Measurements from ENCODE around the gene FCER1G.

The FCER1G gene

GRCh38 chr1:161201836-161202712 is 13.0 kb upstream of the FCER1G start, which contains the start of gene NDUFS2 (continued):
- TF ChIP-seq, protein P1, sequence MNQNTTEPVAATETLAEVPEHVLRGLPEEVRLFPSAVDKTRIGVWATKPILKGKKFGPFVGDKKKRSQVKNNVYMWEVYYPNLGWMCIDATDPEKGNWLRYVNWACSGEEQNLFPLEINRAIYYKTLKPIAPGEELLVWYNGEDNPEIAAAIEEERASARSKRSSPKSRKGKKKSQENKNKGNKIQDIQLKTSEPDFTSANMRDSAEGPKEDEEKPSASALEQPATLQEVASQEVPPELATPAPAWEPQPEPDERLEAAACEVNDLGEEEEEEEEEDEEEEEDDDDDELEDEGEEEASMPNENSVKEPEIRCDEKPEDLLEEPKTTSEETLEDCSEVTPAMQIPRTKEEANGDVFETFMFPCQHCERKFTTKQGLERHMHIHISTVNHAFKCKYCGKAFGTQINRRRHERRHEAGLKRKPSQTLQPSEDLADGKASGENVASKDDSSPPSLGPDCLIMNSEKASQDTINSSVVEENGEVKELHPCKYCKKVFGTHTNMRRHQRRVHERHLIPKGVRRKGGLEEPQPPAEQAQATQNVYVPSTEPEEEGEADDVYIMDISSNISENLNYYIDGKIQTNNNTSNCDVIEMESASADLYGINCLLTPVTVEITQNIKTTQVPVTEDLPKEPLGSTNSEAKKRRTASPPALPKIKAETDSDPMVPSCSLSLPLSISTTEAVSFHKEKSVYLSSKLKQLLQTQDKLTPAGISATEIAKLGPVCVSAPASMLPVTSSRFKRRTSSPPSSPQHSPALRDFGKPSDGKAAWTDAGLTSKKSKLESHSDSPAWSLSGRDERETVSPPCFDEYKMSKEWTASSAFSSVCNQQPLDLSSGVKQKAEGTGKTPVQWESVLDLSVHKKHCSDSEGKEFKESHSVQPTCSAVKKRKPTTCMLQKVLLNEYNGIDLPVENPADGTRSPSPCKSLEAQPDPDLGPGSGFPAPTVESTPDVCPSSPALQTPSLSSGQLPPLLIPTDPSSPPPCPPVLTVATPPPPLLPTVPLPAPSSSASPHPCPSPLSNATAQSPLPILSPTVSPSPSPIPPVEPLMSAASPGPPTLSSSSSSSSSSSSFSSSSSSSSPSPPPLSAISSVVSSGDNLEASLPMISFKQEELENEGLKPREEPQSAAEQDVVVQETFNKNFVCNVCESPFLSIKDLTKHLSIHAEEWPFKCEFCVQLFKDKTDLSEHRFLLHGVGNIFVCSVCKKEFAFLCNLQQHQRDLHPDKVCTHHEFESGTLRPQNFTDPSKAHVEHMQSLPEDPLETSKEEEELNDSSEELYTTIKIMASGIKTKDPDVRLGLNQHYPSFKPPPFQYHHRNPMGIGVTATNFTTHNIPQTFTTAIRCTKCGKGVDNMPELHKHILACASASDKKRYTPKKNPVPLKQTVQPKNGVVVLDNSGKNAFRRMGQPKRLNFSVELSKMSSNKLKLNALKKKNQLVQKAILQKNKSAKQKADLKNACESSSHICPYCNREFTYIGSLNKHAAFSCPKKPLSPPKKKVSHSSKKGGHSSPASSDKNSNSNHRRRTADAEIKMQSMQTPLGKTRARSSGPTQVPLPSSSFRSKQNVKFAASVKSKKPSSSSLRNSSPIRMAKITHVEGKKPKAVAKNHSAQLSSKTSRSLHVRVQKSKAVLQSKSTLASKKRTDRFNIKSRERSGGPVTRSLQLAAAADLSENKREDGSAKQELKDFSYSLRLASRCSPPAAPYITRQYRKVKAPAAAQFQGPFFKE (tag by site-specific recombination; IDR thresholded peaks at IDR 0.05; ENCODE audit: borderline replicate concordance): no peak
- TF ChIP-seq ZBTB20 (tag by site-specific recombination; IDR thresholded peaks at IDR 0.05): peak; percentile 93
- peak; percentile 24; the same call in 1 of the 2 replicates for TF ChIP-seq ZBTB21 (tag by site-specific recombination; IDR thresholded peaks at IDR 0.05)
- peak; percentile 13; the same call in 1 of the 2 replicates for TF ChIP-seq ZNF324 (tag by site-specific recombination; IDR thresholded peaks at IDR 0.05)
- TF ChIP-seq YY1 (tag by site-specific recombination; IDR thresholded peaks at IDR 0.05): peak; percentile 99
- no peak for TF ChIP-seq ZNF560 (tag by site-specific recombination; IDR thresholded peaks at IDR 0.05; ENCODE audit: borderline replicate concordance)
- TF ChIP-seq, protein P2, sequence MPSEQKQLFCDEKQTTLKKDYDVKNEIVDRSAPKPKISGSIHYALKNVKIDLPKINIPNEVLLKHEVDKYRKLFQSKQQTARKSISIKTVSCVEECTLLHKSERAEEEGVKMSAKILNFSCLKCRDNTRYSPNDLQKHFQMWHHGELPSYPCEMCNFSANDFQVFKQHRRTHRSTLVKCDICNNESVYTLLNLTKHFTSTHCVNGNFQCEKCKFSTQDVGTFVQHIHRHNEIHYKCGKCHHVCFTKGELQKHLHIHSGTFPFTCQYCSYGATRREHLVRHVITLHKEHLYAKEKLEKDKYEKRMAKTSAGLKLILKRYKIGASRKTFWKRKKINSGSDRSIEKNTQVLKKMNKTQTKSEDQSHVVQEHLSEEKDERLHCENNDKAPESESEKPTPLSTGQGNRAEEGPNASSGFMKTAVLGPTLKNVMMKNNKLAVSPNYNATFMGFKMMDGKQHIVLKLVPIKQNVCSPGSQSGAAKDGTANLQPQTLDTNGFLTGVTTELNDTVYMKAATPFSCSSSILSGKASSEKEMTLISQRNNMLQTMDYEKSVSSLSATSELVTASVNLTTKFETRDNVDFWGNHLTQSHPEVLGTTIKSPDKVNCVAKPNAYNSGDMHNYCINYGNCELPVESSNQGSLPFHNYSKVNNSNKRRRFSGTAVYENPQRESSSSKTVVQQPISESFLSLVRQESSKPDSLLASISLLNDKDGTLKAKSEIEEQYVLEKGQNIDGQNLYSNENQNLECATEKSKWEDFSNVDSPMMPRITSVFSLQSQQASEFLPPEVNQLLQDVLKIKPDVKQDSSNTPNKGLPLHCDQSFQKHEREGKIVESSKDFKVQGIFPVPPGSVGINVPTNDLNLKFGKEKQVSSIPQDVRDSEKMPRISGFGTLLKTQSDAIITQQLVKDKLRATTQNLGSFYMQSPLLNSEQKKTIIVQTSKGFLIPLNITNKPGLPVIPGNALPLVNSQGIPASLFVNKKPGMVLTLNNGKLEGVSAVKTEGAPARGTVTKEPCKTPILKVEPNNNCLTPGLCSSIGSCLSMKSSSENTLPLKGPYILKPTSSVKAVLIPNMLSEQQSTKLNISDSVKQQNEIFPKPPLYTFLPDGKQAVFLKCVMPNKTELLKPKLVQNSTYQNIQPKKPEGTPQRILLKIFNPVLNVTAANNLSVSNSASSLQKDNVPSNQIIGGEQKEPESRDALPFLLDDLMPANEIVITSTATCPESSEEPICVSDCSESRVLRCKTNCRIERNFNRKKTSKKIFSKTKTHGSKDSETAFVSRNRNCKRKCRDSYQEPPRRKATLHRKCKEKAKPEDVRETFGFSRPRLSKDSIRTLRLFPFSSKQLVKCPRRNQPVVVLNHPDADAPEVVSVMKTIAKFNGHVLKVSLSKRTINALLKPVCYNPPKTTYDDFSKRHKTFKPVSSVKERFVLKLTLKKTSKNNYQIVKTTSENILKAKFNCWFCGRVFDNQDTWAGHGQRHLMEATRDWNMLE (tag by site-specific recombination; conservative IDR thresholded peaks at IDR 0.05; ENCODE audit: low read depth): peak; percentile 75
- TF ChIP-seq IKZF3 (tag by site-specific recombination; IDR thresholded peaks at IDR 0.05): peak; percentile 93
- no peak for TF ChIP-seq ZNF37A (tag by site-specific recombination; IDR thresholded peaks at IDR 0.05)
- no peak for TF ChIP-seq ZNF292 (tag by site-specific recombination; IDR thresholded peaks at IDR 0.05; ENCODE audit: borderline replicate concordance, low read depth)
- TF ChIP-seq, protein P3, sequence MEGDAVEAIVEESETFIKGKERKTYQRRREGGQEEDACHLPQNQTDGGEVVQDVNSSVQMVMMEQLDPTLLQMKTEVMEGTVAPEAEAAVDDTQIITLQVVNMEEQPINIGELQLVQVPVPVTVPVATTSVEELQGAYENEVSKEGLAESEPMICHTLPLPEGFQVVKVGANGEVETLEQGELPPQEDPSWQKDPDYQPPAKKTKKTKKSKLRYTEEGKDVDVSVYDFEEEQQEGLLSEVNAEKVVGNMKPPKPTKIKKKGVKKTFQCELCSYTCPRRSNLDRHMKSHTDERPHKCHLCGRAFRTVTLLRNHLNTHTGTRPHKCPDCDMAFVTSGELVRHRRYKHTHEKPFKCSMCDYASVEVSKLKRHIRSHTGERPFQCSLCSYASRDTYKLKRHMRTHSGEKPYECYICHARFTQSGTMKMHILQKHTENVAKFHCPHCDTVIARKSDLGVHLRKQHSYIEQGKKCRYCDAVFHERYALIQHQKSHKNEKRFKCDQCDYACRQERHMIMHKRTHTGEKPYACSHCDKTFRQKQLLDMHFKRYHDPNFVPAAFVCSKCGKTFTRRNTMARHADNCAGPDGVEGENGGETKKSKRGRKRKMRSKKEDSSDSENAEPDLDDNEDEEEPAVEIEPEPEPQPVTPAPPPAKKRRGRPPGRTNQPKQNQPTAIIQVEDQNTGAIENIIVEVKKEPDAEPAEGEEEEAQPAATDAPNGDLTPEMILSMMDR (tag by site-specific recombination; IDR thresholded peaks at IDR 0.05): peak; percentile 79
- TF ChIP-seq, protein P4, sequence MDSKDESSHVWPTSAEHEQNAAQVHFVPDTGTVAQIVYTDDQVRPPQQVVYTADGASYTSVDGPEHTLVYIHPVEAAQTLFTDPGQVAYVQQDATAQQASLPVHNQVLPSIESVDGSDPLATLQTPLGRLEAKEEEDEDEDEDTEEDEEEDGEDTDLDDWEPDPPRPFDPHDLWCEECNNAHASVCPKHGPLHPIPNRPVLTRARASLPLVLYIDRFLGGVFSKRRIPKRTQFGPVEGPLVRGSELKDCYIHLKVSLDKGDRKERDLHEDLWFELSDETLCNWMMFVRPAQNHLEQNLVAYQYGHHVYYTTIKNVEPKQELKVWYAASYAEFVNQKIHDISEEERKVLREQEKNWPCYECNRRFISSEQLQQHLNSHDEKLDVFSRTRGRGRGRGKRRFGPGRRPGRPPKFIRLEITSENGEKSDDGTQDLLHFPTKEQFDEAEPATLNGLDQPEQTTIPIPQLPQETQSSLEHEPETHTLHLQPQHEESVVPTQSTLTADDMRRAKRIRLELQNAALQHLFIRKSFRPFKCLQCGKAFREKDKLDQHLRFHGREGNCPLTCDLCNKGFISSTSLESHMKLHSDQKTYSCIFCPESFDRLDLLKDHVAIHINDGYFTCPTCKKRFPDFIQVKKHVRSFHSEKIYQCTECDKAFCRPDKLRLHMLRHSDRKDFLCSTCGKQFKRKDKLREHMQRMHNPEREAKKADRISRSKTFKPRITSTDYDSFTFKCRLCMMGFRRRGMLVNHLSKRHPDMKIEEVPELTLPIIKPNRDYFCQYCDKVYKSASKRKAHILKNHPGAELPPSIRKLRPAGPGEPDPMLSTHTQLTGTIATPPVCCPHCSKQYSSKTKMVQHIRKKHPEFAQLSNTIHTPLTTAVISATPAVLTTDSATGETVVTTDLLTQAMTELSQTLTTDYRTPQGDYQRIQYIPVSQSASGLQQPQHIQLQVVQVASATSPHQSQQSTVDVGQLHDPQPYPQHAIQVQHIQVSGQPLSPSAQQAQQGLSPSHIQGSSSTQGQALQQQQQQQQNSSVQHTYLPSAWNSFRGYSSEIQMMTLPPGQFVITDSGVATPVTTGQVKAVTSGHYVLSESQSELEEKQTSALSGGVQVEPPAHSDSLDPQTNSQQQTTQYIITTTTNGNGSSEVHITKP (tag by site-specific recombination; IDR thresholded peaks at IDR 0.05): 0 out of 2 replicates have a peak, but pooled peaks have one; percentile 41
- 0 out of 2 replicates have a peak, but pooled peaks have one; percentile 35 for TF ChIP-seq ZSCAN30 (tag by site-specific recombination; IDR thresholded peaks at IDR 0.05)
- TF ChIP-seq ZEB2 (tag by site-specific recombination; IDR thresholded peaks at IDR 0.05): 0 out of 2 replicates have a peak, but pooled peaks have one; percentile 46
- peak; percentile 85 for TF ChIP-seq ZNF629 (tag by site-specific recombination; IDR thresholded peaks at IDR 0.05)
- peak; percentile 38; the same call in 1 of the 2 replicates for TF ChIP-seq HOXC10 (CRISPR knock-in tag; IDR thresholded peaks at IDR 0.05)
- TF ChIP-seq SP7 (tag by site-specific recombination; IDR thresholded peaks at IDR 0.05): peak; percentile 31; the same call in 1 of the 2 replicates
